ENCODE data around the gene PHF14.

DNA sequence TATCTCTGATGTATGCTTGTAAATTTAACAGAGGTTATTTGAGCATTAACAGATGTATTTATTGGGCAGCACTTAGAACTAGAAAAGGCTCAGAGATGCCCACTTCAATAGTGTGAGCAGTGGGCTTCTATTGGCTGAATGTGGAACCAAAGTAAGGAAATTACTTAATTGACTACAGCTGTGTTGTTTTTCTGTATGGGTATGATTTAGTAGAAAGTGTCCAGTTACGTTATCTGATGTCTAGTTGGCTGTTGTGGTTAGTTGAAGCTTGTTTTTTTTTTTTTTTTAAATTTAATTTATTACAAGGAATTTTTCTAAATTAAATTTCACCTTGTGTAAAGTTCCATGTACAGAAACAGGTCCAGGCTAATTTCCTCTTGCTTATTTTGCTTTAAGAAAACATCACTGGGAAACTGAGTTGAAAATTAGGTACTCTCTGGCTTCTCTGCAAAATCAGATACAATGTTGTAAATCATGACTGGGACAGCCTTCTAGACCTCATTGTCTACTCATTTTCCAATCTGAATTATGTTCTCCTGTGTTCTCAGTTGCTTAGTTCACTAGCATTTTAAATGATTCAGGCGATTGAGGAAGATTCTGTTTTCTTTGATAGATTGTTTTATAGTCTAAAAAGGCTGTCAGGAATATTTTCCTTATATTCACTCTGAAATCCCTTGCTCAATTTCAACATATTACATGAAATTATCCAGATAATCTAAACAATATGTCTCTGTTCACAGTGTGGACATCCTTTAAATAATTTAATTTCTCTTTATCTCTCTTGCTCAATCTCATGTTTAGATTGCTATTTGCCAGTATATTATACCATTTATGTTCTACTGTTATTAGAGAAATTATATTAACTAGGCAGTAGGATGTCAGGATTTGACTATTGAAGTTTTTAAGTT is 53.0 kb downstream of the PHF14 start:
- TF ChIP-seq EZH2phosphoT487 (IDR thresholded peaks at IDR 0.05; ENCODE audit: insufficient read depth, low read depth) (no peak), EZH2 (IDR thresholded peaks at IDR 0.05; ENCODE audit: insufficient read depth, poor library complexity, severe bottlenecking) (no peak)

Data from GM23248 (cell line).